Measurements from ENCODE around the gene EIF3J.

EIF3J gene

DNA sequence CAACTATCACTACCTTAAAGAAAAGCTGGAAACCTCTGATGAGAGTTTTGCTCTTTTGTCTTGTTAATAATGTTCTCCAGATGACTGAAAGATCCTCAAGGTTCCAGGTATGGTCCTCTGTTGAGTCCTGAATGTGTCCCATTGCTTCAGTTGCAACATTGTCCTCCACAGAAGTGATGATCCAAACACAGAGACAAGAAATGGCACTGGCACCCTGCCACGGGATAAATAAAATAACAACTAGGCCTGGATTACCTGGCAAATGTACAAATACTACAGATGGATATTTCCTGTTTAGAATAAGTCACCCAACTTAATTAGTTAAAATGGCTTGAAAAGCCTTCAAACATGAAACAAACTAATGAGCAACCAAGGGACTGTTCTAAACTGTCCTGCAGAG lies 58.3 kb downstream of the EIF3J start:
- DNase-seq (ENCODE audit: low read depth in 2 of 2), result no peak

DNA sequence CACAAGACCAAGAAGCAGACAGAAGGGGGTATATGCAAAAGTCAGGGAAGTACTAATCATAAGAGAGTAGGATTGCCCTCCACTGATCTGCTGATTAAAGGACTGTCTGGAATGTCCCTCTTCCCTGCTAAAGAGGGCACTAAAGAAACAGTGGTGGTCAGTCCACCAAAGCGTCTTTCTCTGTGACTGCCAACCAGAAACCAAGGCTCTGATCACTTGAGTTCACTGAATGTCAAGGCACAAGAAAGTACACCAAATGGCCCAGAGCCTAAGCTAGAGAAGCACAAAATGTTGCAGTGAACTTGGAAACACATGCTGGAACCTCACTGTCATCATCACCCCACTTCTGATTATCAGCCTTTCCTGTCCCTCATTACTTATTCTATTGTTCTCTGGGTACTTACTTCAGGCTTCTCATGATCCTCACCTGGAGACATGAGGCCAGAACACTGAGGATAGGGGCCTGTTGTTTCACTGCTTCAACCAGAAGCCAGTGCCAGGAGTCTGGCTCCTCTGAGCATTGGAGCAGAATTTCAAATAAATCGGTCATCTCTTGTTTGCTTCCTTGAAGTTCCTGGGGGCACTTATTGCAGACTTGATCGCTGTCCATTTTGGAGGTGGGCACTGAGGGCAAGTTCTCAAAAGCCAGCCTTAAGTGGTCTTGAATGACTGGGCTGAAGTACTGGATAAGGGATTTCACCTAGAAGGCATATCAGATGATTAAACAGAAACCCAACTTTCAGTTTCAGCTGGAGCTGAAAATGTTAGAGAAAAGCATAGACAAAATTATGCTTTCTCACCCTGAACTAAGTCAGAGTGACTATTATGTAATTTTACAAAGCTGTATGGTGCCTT lies 58.9 kb downstream of the EIF3J start:
- DNase-seq (ENCODE audit: low read depth in 2 of 2), result no peak

GRCh38 chr15:44596511-44597010 lies 59.6 kb downstream of the EIF3J start:
- DNase-seq (ENCODE audit: low read depth in 2 of 2), result no peak

GRCh38 chr15:44598066-44598465 lies 61.1 kb downstream of the EIF3J start:
- no peak for DNase-seq (ENCODE audit: low read depth in 2 of 2)

GRCh38 chr15:44598892-44599291 lies 61.9 kb downstream of the EIF3J start:
- DNase-seq (ENCODE audit: low read depth in 2 of 2), result no peak

DNA sequence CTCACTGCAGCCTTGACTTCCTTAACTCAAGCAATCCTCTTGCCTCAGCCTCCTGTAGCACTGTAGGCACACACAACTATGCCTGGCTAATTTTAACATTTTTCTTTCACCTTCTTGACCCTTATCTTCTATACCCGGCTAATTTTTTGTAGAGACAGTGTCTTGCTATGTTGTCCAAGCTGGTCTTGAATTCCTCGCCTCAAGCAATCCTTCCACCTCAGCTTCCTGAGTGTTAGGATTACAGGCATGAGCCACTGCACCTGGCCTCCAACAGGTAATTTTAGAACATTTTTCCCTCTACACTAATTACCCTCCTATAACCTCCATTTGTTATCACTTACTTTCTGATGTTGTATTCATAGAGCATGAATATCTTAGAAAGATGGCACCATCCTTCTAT lies 66.2 kb downstream of the EIF3J start:
- DNase-seq (ENCODE audit: low read depth in 2 of 2), result no peak

GRCh38 chr15:44606740-44607139 lies 69.8 kb downstream of the EIF3J start:
- no peak for DNase-seq (ENCODE audit: low read depth in 2 of 2)

Data from stimulated activated CD8-positive, alpha-beta memory T cell treated with anti-CD3 and anti-CD28 coated beads, Interleukin-2, amount 100 ng/mL, for 1 hour (primary cell).